IMR-90 (cell line): Measurements from ENCODE around the gene DCTN5. TPM values are rescaled to one million over a fixed set of nuclear protein-coding genes. Genes with fewer than 3 reads are reported as not detected.

Source experiments
- ATAC-seq: fragments of 200-7000 bp; cut with Tn5 transposase; 2 replicates; pipeline ENCODE4 v1.9.1; 2020; ENCODE audit warnings: low read depth, mild to moderate bottlenecking, moderate library complexity
- BruUV-seq: library from RNA; stranded (reverse); fragments of 400-500 nt; replicated peaks from 2 replicates; lab custom pipeline; 2021; lab: Mats Ljungman, UMichigan
- CTCF ChIA-PET: fragments of 300-600 bp; formaldehyde crosslinking; extraction: SDS; loops from one replicate; lab custom pipeline; 2021; ENCODE audit warnings: antibody characterized with exemption; lab: Yijun Ruan, JAX
- POLR2A ChIA-PET: fragments of 300-600 bp; sonication (Branson Sonifier 250); formaldehyde crosslinking; loops from one replicate; lab custom pipeline; 2022; ENCODE audit warnings: antibody characterized with exemption; ENCODE audit not compliant: unreplicated experiment; lab: Charles Lee
- DNase-seq: peaks from one replicate; pipeline ENCODE4 v3.0.0; 2013
- H2AFZ ChIP-seq: replicated peaks from 2 replicates; pipeline ENCODE3; 2013; ENCODE audit warnings: low read length, mild to moderate bottlenecking; ENCODE audit not compliant: poor library complexity
- H2AK5ac ChIP-seq: 2 replicates; pipeline ENCODE4 v1.6.1; 2013; ENCODE audit warnings: low read depth, low read length, inconsistent platforms
- H2AK9ac ChIP-seq: replicated peaks from 2 replicates; pipeline ENCODE3; 2013; ENCODE audit warnings: mild to moderate bottlenecking, low read depth, low read length, moderate library complexity; ENCODE audit not compliant: poor library complexity
- H2BK120ac ChIP-seq: 2 replicates; pipeline ENCODE4 v1.6.1; 2013; ENCODE audit warnings: low read depth, low read length, inconsistent platforms
- H2BK15ac ChIP-seq: 3 replicates; pipeline ENCODE4 v1.6.1; 2013; ENCODE audit warnings: low read depth, low read length, inconsistent platforms
- H2BK20ac ChIP-seq: 2 replicates; pipeline ENCODE4 v1.6.1; 2013; ENCODE audit warnings: low read depth, mild to moderate bottlenecking, inconsistent platforms, low read length, moderate library complexity
- H2BK5ac ChIP-seq: 2 replicates; pipeline ENCODE4 v1.6.1; 2013; ENCODE audit warnings: mild to moderate bottlenecking, low read depth, low read length, inconsistent platforms; ENCODE audit not compliant: poor library complexity, severe bottlenecking
- H3K14ac ChIP-seq: replicated peaks from 2 replicates; pipeline ENCODE4 v1.6.1; 2013; ENCODE audit warnings: low read depth, low read length, inconsistent platforms
- H3K18ac ChIP-seq: 2 replicates; pipeline ENCODE4 v1.6.1; 2013; ENCODE audit warnings: low read depth, low read length, control low read depth
- H3K23ac ChIP-seq: 2 replicates; pipeline ENCODE4 v1.6.1; 2013; ENCODE audit warnings: low read depth, low read length, inconsistent platforms
- H3K27ac ChIP-seq: 2 replicates; pipeline ENCODE4 v1.5.1; 2013; ENCODE audit warnings: mild to moderate bottlenecking, control low read depth, low read length; ENCODE audit not compliant: insufficient read depth
- H3K27me3 ChIP-seq: 2 replicates; pipeline ENCODE4 v1.6.1; 2013; ENCODE audit warnings: low read length; ENCODE audit not compliant: control insufficient read depth, insufficient read depth
- H3K36me3 ChIP-seq: 2 replicates; pipeline ENCODE4 v1.6.1; 2013; ENCODE audit warnings: low read length, mixed read lengths; ENCODE audit not compliant: control insufficient read depth, insufficient read depth
- H3K4ac ChIP-seq: 2 replicates; pipeline ENCODE4 v1.6.1; 2013; ENCODE audit warnings: low read depth, low read length, inconsistent platforms
- H3K4me1 ChIP-seq: 2 replicates; pipeline ENCODE4 v1.6.1; 2013; ENCODE audit warnings: low read length, mixed read lengths; ENCODE audit not compliant: control insufficient read depth, insufficient read depth
- H3K4me2 ChIP-seq: 2 replicates; pipeline ENCODE4 v1.6.1; 2013; ENCODE audit warnings: low read depth, mild to moderate bottlenecking, control low read depth, low read length, moderate library complexity
- H3K4me3 ChIP-seq: 2 replicates; pipeline ENCODE4 v1.5.1; 2013; ENCODE audit warnings: low read depth, mild to moderate bottlenecking, control low read depth, low read length, moderate library complexity; ENCODE audit not compliant: insufficient read depth
- H3K56ac ChIP-seq: 2 replicates; pipeline ENCODE4 v1.6.1; 2013; ENCODE audit warnings: low read length, inconsistent platforms; ENCODE audit not compliant: insufficient read depth; ENCODE audit errors: extremely low read depth
- H3K79me1 ChIP-seq, 2 experiments: 2 replicates each; pipeline ENCODE4 v1.6.1; 2013; ENCODE audit warnings: low read length in 2 of 2, inconsistent platforms in 1 of 2, low read depth in 1 of 2
- H3K9ac ChIP-seq: 2 replicates; pipeline ENCODE4 v1.6.1; 2013; ENCODE audit warnings: low read depth, low read length, control low read depth
- H3K9me1 ChIP-seq: 2 replicates; pipeline ENCODE4 v1.6.1; 2013; ENCODE audit warnings: low read length, inconsistent platforms; ENCODE audit not compliant: insufficient read depth
- H3K9me3 ChIP-seq: 2 replicates; pipeline ENCODE4 v1.6.1; 2013; ENCODE audit warnings: low read length; ENCODE audit not compliant: control insufficient read depth, insufficient read depth
- H4K20me1 ChIP-seq: 2 replicates; pipeline ENCODE4 v1.6.1; 2013; ENCODE audit warnings: low read length, inconsistent platforms; ENCODE audit not compliant: insufficient read depth
- H4K5ac ChIP-seq: 2 replicates; pipeline ENCODE4 v1.6.1; 2013; ENCODE audit warnings: mild to moderate bottlenecking, low read depth, low read length, control low read depth
- H4K8ac ChIP-seq, 2 experiments: 2 replicates each; pipeline ENCODE4 v1.6.1; 2013; ENCODE audit warnings: low read depth in 2 of 2, low read length in 2 of 2, control low read depth in 1 of 2, inconsistent platforms in 1 of 2
- H4K91ac ChIP-seq: 2 replicates; pipeline ENCODE4 v1.6.1; 2013; ENCODE audit warnings: low read depth, low read length, inconsistent platforms; ENCODE audit not compliant: insufficient read depth
- BHLHE40 ChIP-seq: fragments of 150-350 bp; IDR thresholded peaks from 2 replicates; pipeline ENCODE4 v1.6.1; 2016; ENCODE audit warnings: mild to moderate bottlenecking, low read depth, low read length
- CEBPB ChIP-seq: IDR thresholded peaks from 2 replicates; pipeline ENCODE4 v1.6.1; 2012; ENCODE audit warnings: low read depth, low read length, improper control_type of control experiment
- CHD1 ChIP-seq: IDR thresholded peaks from 2 replicates; pipeline ENCODE4 v1.6.1; 2012; ENCODE audit warnings: low read depth, low read length, improper control_type of control experiment
- CTCF ChIP-seq: conservative IDR thresholded peaks from 2 replicates; pipeline ENCODE4 v1.5.1; 2012; ENCODE audit warnings: mild to moderate bottlenecking, low read depth, low read length, improper control_type of control experiment
- ELK1 ChIP-seq: fragments of 150-350 bp; IDR thresholded peaks from 2 replicates; pipeline ENCODE4 v1.6.1; 2016; ENCODE audit warnings: low read depth, mild to moderate bottlenecking, low read length, moderate library complexity, borderline replicate concordance
- FOS ChIP-seq: fragments of 150-350 bp; IDR thresholded peaks from 2 replicates; pipeline ENCODE4 v1.6.1; 2016; ENCODE audit warnings: low read depth, low read length
- MAFK ChIP-seq: IDR thresholded peaks from 2 replicates; pipeline ENCODE4 v1.6.1; 2012; ENCODE audit warnings: low read depth, low read length, improper control_type of control experiment
- MAZ ChIP-seq: IDR thresholded peaks from 2 replicates; pipeline ENCODE4 v1.6.1; 2012; ENCODE audit warnings: low read depth, mild to moderate bottlenecking, low read length, improper control_type of control experiment, moderate library complexity, borderline replicate concordance
- MXI1 ChIP-seq: IDR thresholded peaks from 2 replicates; pipeline ENCODE4 v1.6.1; 2012; ENCODE audit warnings: low read depth, mild to moderate bottlenecking, low read length, moderate library complexity, borderline replicate concordance
- NFE2L2 ChIP-seq: fragments of 150-350 bp; IDR thresholded peaks from 2 replicates; pipeline ENCODE4 v1.6.1; 2016; ENCODE audit warnings: low read depth, mild to moderate bottlenecking, low read length
- POLR2A ChIP-seq: IDR thresholded peaks from 2 replicates; pipeline ENCODE4 v1.6.1; 2012; ENCODE audit warnings: mild to moderate bottlenecking, low read depth, low read length
- RAD21 ChIP-seq: IDR thresholded peaks from 2 replicates; pipeline ENCODE4 v1.6.1; 2012; ENCODE audit warnings: low read length, improper control_type of control experiment
- RCOR1 ChIP-seq: IDR thresholded peaks from 2 replicates; pipeline ENCODE4 v1.6.1; 2012; ENCODE audit warnings: mild to moderate bottlenecking, low read length, improper control_type of control experiment; ENCODE audit not compliant: insufficient replicate concordance
- RFX5 ChIP-seq: IDR thresholded peaks from 2 replicates; pipeline ENCODE4 v1.8.0; 2012; ENCODE audit warnings: low read depth, mild to moderate bottlenecking, low read length, moderate library complexity
- SMC3 ChIP-seq: fragments of 150-350 bp; IDR thresholded peaks from 2 replicates; pipeline ENCODE4 v1.6.1; 2016; ENCODE audit warnings: low read depth, mild to moderate bottlenecking, antibody characterized with exemption, low read length, moderate library complexity
- USF2 ChIP-seq: fragments of 150-350 bp; IDR thresholded peaks from 2 replicates; pipeline ENCODE4 v1.6.1; 2017; ENCODE audit warnings: mild to moderate bottlenecking, antibody characterized with exemption, low read length, low read depth
- WGBS, 2 experiments: methylation state at CpG; one replicate each; pipeline versions ENCODE4 v1.1.5 to v1.1.7; 2013; ENCODE audit warnings: missing lambda C conversion rate in 2 of 2; ENCODE audit not compliant: insufficient read length in 1 of 2; ENCODE audit errors: extremely low coverage in 2 of 2; 5-methylcytosine and 5-hydroxymethylcytosine counted together
- dilution Hi-C: fragments of 300-500 bp; cut with HindIII; formaldehyde crosslinking; loops from one replicate; pipeline ENCODE4 v1.14.3; 2018; ENCODE audit warnings: low sequenced_read_pairs; ENCODE audit not compliant: unreplicated experiment
- in situ Hi-C: fragments of 300-500 bp; cut with MboI; formaldehyde crosslinking; loops from 3 replicates; pipeline ENCODE4 v1.14.3; 2019; ENCODE audit warnings: low sequenced_read_pairs, inconsistent platforms, mixed read lengths
- intact Hi-C: fragments of 100-400 bp; cut with micrococcal nuclease; formaldehyde crosslinking; loops from 2 replicates; pipeline ENCODE4 v1.10.0; 2022
- polyA plus RNA-seq, 3 experiments: library from polyadenylated mRNA; depleted of rRNA; stranded (reverse); fragments of >200 nt; gene quantifications; 2 replicates each; pipeline ENCODE4 v1.2.3, GENCODE V29; 2012; ENCODE audit warnings: low replicate concordance in 1 of 3
- total RNA-seq: library from RNA; depleted of rRNA; stranded (reverse); fragments of >200 nt; gene quantifications from 2 replicates; pipeline ENCODE4 v1.2.3, GENCODE V29; 2012

DCTN5 gene
- total and polyA plus RNA-seq, 2 of the 4 experiments (the other 2 are of a cell fraction): 49.6 to 111 TPM

GRCh38 chr16:23700093-23700492 lies 58.8 kb downstream of the DCTN5 start:
- no peaks in the 10 kb centered on the region for H3K36me3 ChIP-seq
- no peaks in the 10 kb centered on the region for H4K20me1 ChIP-seq
- no peak overlapping the region for H3K23ac ChIP-seq
- ChIA-PET CTCF (interaction anchor here (0.8 to 1.3 kb wide), 2 partner anchors 9 to 28 kb away, joined by 3 to 4 read pairs; no protein-coding TSS in a partner anchor), POLR2A (no interaction called here)
- dilution Hi-C loops (no loop called here), in situ Hi-C loops (no loop called here), intact Hi-C loops (no loop called here)
- H3K56ac ChIP-seq: no peak overlapping the region
- no peak overlapping the region for H4K91ac ChIP-seq
- H3K4me2 ChIP-seq: no peak overlapping the region
- no peak overlapping the region for H2BK120ac ChIP-seq
- no peak overlapping the region for H2BK20ac ChIP-seq
- H3K9ac ChIP-seq: no peak overlapping the region
- no peak overlapping the region for H3K4ac ChIP-seq
- no peak overlapping the region for H2BK15ac ChIP-seq
- no peak overlapping the region for H3K18ac ChIP-seq
- no peak overlapping the region for H4K8ac ChIP-seq
- WGBS, 2 experiments: no CpG with 5 or more reads among the region's 2 CpGs
- H3K14ac ChIP-seq: no peak overlapping the region
- ATAC-seq: no peak
- H3K9me1 ChIP-seq: no peaks in the 10 kb centered on the region; the same call in 1 of the 2 replicates
- H2AK9ac ChIP-seq: no peak overlapping the region
- no peaks in the 10 kb centered on the region; the same call in 1 of the 2 replicates for H3K27me3 ChIP-seq
- TF ChIP-seq NFE2L2: no peak
- TF ChIP-seq RFX5: no peak
- no peak for TF ChIP-seq CHD1
- TF ChIP-seq MXI1: no peak
- no peak for TF ChIP-seq MAFK
- no peak for TF ChIP-seq RAD21
- TF ChIP-seq FOS: no peak
- no peak for TF ChIP-seq SMC3
- no peak for TF ChIP-seq ELK1
- no peak for TF ChIP-seq MAZ
- no peak for TF ChIP-seq USF2
- TF ChIP-seq BHLHE40: no peak
- TF ChIP-seq RCOR1: no peak
- TF ChIP-seq CEBPB: no peak
- TF ChIP-seq POLR2A: no peak
- no peak for TF ChIP-seq CTCF
- H2AK5ac ChIP-seq: no peak overlapping the region
- no peak overlapping the region for H3K4me3 ChIP-seq
- H2AFZ ChIP-seq: no peak overlapping the region
- no peak overlapping the region for H3K27ac ChIP-seq
- 0 out of 2 replicates have a peak, but pooled peaks cover 2% of the 10 kb centered on the region for H3K9me3 ChIP-seq
- H3K4me1 ChIP-seq: peaks cover 2% of the 10 kb centered on the region
- H2BK5ac ChIP-seq: no peak overlapping the region
- H3K79me1 ChIP-seq: no peaks in the 10 kb centered on the region
- DNase-seq: no peak
- no TSS peak for BruUV-seq
- H4K5ac ChIP-seq: no peak overlapping the region
